ENCODE data around the gene POLR3E. TPM values are rescaled to one million over a fixed set of nuclear protein-coding genes. Genes with fewer than 3 reads are reported as not detected.

Gene POLR3E
- total RNA-seq, 1 donor from 2014 or later, result 32.5 TPM

- Histone ChIP-seq H4K20me1 (ENCODE audit: insufficient read depth, low read length) (no peaks in the 10 kb centered on the region), H3K27ac (ENCODE audit: low read depth, low read length) (no peak overlapping the region), H3K4me3 (ENCODE audit: insufficient read depth, low read depth, low read length) (no peak overlapping the region), H3K27me3 (ENCODE audit: insufficient read depth, low read length) (no peaks in the 10 kb centered on the region), H3K4me1 (ENCODE audit: insufficient read depth, low read length) (no peaks in the 10 kb centered on the region), H3K9ac (ENCODE audit: low read length) (no peak overlapping the region), H3K9me3 (ENCODE audit: insufficient read depth, low read depth, low read length) (no peaks in the 10 kb centered on the region), H3K79me2 (ENCODE audit: insufficient read depth, low read length) (no peaks in the 10 kb centered on the region), H2AFZ (ENCODE audit: low read depth, low read length) (no peak overlapping the region), H3K4me2 (ENCODE audit: low read length) (no peak overlapping the region), H3K36me3 (ENCODE audit: insufficient read depth, low read length) (peaks cover 9% of the 10 kb centered on the region)
- H3K4me3 Mint-ChIP-seq (ENCODE audit: unreplicated experiment), result peak overlapping the region; percentile 15
- H3K9me3 Mint-ChIP-seq (ENCODE audit: unreplicated experiment), result no peaks in the 10 kb centered on the region
- H3K36me3 Mint-ChIP-seq (ENCODE audit: low read depth, unreplicated experiment), result peaks cover 17% of the 10 kb centered on the region
- DNase-seq (ENCODE audit: low read depth), result no peak
- no peak for FAIRE-seq
- H3K4me1 Mint-ChIP-seq (ENCODE audit: low read depth, unreplicated experiment), result no peaks in the 10 kb centered on the region
- H3K27ac Mint-ChIP-seq (ENCODE audit: unreplicated experiment), result no peak overlapping the region
- no peaks in the 10 kb centered on the region for H3K27me3 Mint-ChIP-seq (ENCODE audit: low read depth, unreplicated experiment)
- TF ChIP-seq EZH2 (IDR thresholded peaks at IDR 0.05; ENCODE audit: insufficient read depth, low read length), result no peak
- TF ChIP-seq CTCF (IDR thresholded peaks at IDR 0.05; ENCODE audit: insufficient read depth, low read depth, low read length), result no peak
Measured at GRCh38 chr16:22314661-22315626, 17.7 kb downstream of the POLR3E start.

GRCh38 chr16:22315979-22316378, 18.8 kb downstream of the POLR3E start:
- Histone ChIP-seq H4K20me1 (ENCODE audit: insufficient read depth, low read length) (peaks cover 6% of the 10 kb centered on the region), H2AFZ (ENCODE audit: low read depth, low read length) (no peak overlapping the region), H3K9me3 (ENCODE audit: insufficient read depth, low read depth, low read length) (no peaks in the 10 kb centered on the region), H3K4me1 (ENCODE audit: insufficient read depth, low read length) (no peaks in the 10 kb centered on the region), H3K36me3 (ENCODE audit: insufficient read depth, low read length) (peaks cover 7% of the 10 kb centered on the region), H3K79me2 (ENCODE audit: insufficient read depth, low read length) (no peaks in the 10 kb centered on the region), H3K4me3 (ENCODE audit: insufficient read depth, low read depth, low read length) (no peak overlapping the region), H3K27me3 (ENCODE audit: insufficient read depth, low read length) (no peaks in the 10 kb centered on the region), H3K9ac (ENCODE audit: low read length) (no peak overlapping the region), H3K4me2 (ENCODE audit: low read length) (no peak overlapping the region), H3K27ac (ENCODE audit: low read depth, low read length) (no peak overlapping the region)
- Mint-ChIP-seq H3K36me3 (ENCODE audit: low read depth, unreplicated experiment) (peaks cover 17% of the 10 kb centered on the region), H3K4me1 (ENCODE audit: low read depth, unreplicated experiment) (no peaks in the 10 kb centered on the region), H3K27ac (ENCODE audit: unreplicated experiment) (no peak overlapping the region), H3K4me3 (ENCODE audit: unreplicated experiment) (no peak overlapping the region), H3K27me3 (ENCODE audit: low read depth, unreplicated experiment) (no peaks in the 10 kb centered on the region), H3K9me3 (ENCODE audit: unreplicated experiment) (no peaks in the 10 kb centered on the region)
- DNase-seq (ENCODE audit: low read depth) (no peak), FAIRE-seq (no peak)
- TF ChIP-seq CTCF (IDR thresholded peaks at IDR 0.05; ENCODE audit: insufficient read depth, low read depth, low read length) (no peak), EZH2 (IDR thresholded peaks at IDR 0.05; ENCODE audit: insufficient read depth, low read length) (no peak)

- no peak overlapping the region for H3K27ac Mint-ChIP-seq (ENCODE audit: unreplicated experiment)
- H3K27ac ChIP-seq (ENCODE audit: low read depth, low read length), result no peak overlapping the region
Measured at GRCh38 chr16:22316411-22316811, 19.2 kb downstream of the POLR3E start.

More at GRCh38 chr16:22316411-22316811, 19.2 kb downstream of the POLR3E start:
- H3K36me3 ChIP-seq (ENCODE audit: insufficient read depth, low read length), result peaks cover 7% of the 10 kb centered on the region
- no peak overlapping the region for H2AFZ ChIP-seq (ENCODE audit: low read depth, low read length)
- FAIRE-seq (no peak), DNase-seq (ENCODE audit: low read depth) (no peak)
- peaks cover 17% of the 10 kb centered on the region for H3K36me3 Mint-ChIP-seq (ENCODE audit: low read depth, unreplicated experiment)
- no peaks in the 10 kb centered on the region for H3K9me3 Mint-ChIP-seq (ENCODE audit: unreplicated experiment)
- H3K27me3 ChIP-seq (ENCODE audit: insufficient read depth, low read length), result no peaks in the 10 kb centered on the region
- H3K9me3 ChIP-seq (ENCODE audit: insufficient read depth, low read depth, low read length), result no peaks in the 10 kb centered on the region
- no peaks in the 10 kb centered on the region for H3K4me1 Mint-ChIP-seq (ENCODE audit: low read depth, unreplicated experiment)
- no peak overlapping the region for H3K4me3 ChIP-seq (ENCODE audit: insufficient read depth, low read depth, low read length)
- no peak overlapping the region for H3K4me2 ChIP-seq (ENCODE audit: low read length)
- H3K9ac ChIP-seq (ENCODE audit: low read length), result no peak overlapping the region
- H4K20me1 ChIP-seq (ENCODE audit: insufficient read depth, low read length), result peaks cover 10% of the 10 kb centered on the region
- no peak for TF ChIP-seq EZH2 (IDR thresholded peaks at IDR 0.05; ENCODE audit: insufficient read depth, low read length)
- no peak for TF ChIP-seq CTCF (IDR thresholded peaks at IDR 0.05; ENCODE audit: insufficient read depth, low read depth, low read length)
- H3K27me3 Mint-ChIP-seq (ENCODE audit: low read depth, unreplicated experiment), result no peaks in the 10 kb centered on the region
- no peaks in the 10 kb centered on the region for H3K4me1 ChIP-seq (ENCODE audit: insufficient read depth, low read length)
- H3K79me2 ChIP-seq (ENCODE audit: insufficient read depth, low read length), result no peaks in the 10 kb centered on the region
- H3K4me3 Mint-ChIP-seq (ENCODE audit: unreplicated experiment), result no peak overlapping the region

All from astrocyte (in vitro differentiated cells and primary cell).